C4-2B (cell line): ENCODE results near the gene TREML4.

Source experiments
- ZFX ChIP-seq: fragments of 450-650 bp; IDR thresholded peaks from 2 replicates; pipeline ENCODE4 v1.6.1; 2017
- TF ChIP-seq, protein P1 (sequence below): fragments of 450-650 bp; conservative IDR thresholded peaks from 2 replicates; pipeline ENCODE4 v1.5.1; 2017; ENCODE audit warnings: mild to moderate bottlenecking

- TF ChIP-seq, protein P1, sequence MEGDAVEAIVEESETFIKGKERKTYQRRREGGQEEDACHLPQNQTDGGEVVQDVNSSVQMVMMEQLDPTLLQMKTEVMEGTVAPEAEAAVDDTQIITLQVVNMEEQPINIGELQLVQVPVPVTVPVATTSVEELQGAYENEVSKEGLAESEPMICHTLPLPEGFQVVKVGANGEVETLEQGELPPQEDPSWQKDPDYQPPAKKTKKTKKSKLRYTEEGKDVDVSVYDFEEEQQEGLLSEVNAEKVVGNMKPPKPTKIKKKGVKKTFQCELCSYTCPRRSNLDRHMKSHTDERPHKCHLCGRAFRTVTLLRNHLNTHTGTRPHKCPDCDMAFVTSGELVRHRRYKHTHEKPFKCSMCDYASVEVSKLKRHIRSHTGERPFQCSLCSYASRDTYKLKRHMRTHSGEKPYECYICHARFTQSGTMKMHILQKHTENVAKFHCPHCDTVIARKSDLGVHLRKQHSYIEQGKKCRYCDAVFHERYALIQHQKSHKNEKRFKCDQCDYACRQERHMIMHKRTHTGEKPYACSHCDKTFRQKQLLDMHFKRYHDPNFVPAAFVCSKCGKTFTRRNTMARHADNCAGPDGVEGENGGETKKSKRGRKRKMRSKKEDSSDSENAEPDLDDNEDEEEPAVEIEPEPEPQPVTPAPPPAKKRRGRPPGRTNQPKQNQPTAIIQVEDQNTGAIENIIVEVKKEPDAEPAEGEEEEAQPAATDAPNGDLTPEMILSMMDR: no peak
- TF ChIP-seq ZFX: no peak
Measured at GRCh38 chr6:41193884-41194283, 34.3 kb upstream of the TREML4 start.
